GM18868 (cell line): ENCODE data around the gene SLC6A9.

Source experiments
- ATAC-seq: cut with Tn5 transposase; IDR thresholded peaks from one replicate; pipeline ENCODE4 v1.9.1; 2021; ENCODE audit warnings: mild to moderate bottlenecking, moderate library complexity; ENCODE audit not compliant: unreplicated experiment

SLC6A9 gene

GRCh38 chr1:44008259-44008658, 23.0 kb downstream of the SLC6A9 start:
- no peak for ATAC-seq

GRCh38 chr1:44002606-44003157, 28.6 kb downstream of the SLC6A9 start:
- ATAC-seq: no peak

GRCh38 chr1:44002165-44002564, 29.1 kb downstream of the SLC6A9 start:
- ATAC-seq: no peak

GRCh38 chr1:44000122-44000665, 31.1 kb downstream of the SLC6A9 start:
- no peak for ATAC-seq

GRCh38 chr1:43999455-43999854, 31.8 kb downstream of the SLC6A9 start:
- no peak for ATAC-seq

- ATAC-seq: no peak
These were observed 33.3 kb downstream of the SLC6A9 start for GRCh38 chr1:43998000-43998378.

GRCh38 chr1:43997295-43997999, 33.8 kb downstream of the SLC6A9 start:
- ATAC-seq: no peak

GRCh38 chr1:43996733-43997115, 34.5 kb downstream of the SLC6A9 start:
- no peak for ATAC-seq

- no peak for ATAC-seq
These were observed 35.1 kb downstream of the SLC6A9 start for GRCh38 chr1:43995984-43996732.

- no peak for ATAC-seq
These were observed 36.2 kb downstream of the SLC6A9 start for GRCh38 chr1:43994794-43995790.

- no peak for ATAC-seq
These were observed 37.2 kb downstream of the SLC6A9 start for GRCh38 chr1:43994071-43994470.

- no peak for ATAC-seq
These were observed 37.9 kb downstream of the SLC6A9 start for GRCh38 chr1:43993206-43993914.

GRCh38 chr1:43992232-43992995, 38.8 kb downstream of the SLC6A9 start:
- ATAC-seq: no peak

GRCh38 chr1:43991476-43992231, 39.6 kb downstream of the SLC6A9 start, which contains the start of gene CCDC24:
Gene CCDC24 (plus strand): TSS chr1:43991599. CDS start chr1:43991879, 280 bp downstream.
- ATAC-seq: peak; percentile 72

GRCh38 chr1:43991200-43991475, 40.1 kb downstream of the SLC6A9 start:
- no peak for ATAC-seq

GRCh38 chr1:43990271-43991199, 40.7 kb downstream of the SLC6A9 start:
- ATAC-seq: no peak

GRCh38 chr1:43987159-43987902, 43.9 kb downstream of the SLC6A9 start:
- ATAC-seq: no peak
